ENCODE results near the gene DBR1.
"Not testable (repeated sequence)": the region's sequence is repeated elsewhere in the genome, so short reads cannot be mapped to it uniquely, and the experiment has no call there.

DBR1 gene

GRCh38 chr3:138186803-138187295, 12.1 kb upstream of the DBR1 start:
- peak; percentile 89 for DNase-seq

- DNase-seq = no peak
These were observed 11.5 kb upstream of the DBR1 start for GRCh38 chr3:138186221-138186620.

- DNase-seq = no peak
These were observed 10.3 kb upstream of the DBR1 start for GRCh38 chr3:138184994-138185393.

- DNase-seq = no peak
These were observed 5.8 kb upstream of the DBR1 start for GRCh38 chr3:138180375-138181029.

GRCh38 chr3:138173769-138174420, 826 bp downstream of the DBR1 start:
- no peak for DNase-seq

- no peak for DNase-seq
These were observed 2.1 kb downstream of the DBR1 start for GRCh38 chr3:138172625-138173024.

GRCh38 chr3:138165061-138165460, 9.7 kb downstream of the DBR1 start:
- DNase-seq = no peak

GRCh38 chr3:138157743-138158142, 17.0 kb downstream of the DBR1 start:
- DNase-seq = no peak

- no peak for DNase-seq
These were observed 20.2 kb downstream of the DBR1 start for GRCh38 chr3:138154534-138154933.

- no peak for DNase-seq
These were observed 26.2 kb downstream of the DBR1 start for GRCh38 chr3:138148503-138148902.

GRCh38 chr3:138142181-138142580, 32.5 kb downstream of the DBR1 start:
- not testable (repeated sequence) for DNase-seq

- no peak for DNase-seq
These were observed 33.8 kb downstream of the DBR1 start for GRCh38 chr3:138140940-138141339.

- no peak for DNase-seq
These were observed 35.0 kb downstream of the DBR1 start for GRCh38 chr3:138139691-138140090.

GRCh38 chr3:138137861-138138260, 36.9 kb downstream of the DBR1 start:
- no peak for DNase-seq

- no peak for DNase-seq
These were observed 38.5 kb downstream of the DBR1 start for GRCh38 chr3:138136201-138136600.

GRCh38 chr3:138135833-138136194, 38.9 kb downstream of the DBR1 start:
- no peak for DNase-seq

- no peak for DNase-seq
These were observed 39.4 kb downstream of the DBR1 start for GRCh38 chr3:138135146-138135832.

- DNase-seq = no peak
These were observed 42.5 kb downstream of the DBR1 start, which contains the start of gene A4GNT for GRCh38 chr3:138132239-138132638. TSS of gene A4GNT (minus strand) at chr3:138132390. CDS start at chr3:138131256, 1,134 bp downstream.

- no peak for DNase-seq
These were observed 46.9 kb downstream of the DBR1 start for GRCh38 chr3:138127636-138128365.

- DNase-seq = no peak
These were observed 49.0 kb downstream of the DBR1 start for GRCh38 chr3:138125548-138126221.

- DNase-seq = no peak
These were observed 49.9 kb downstream of the DBR1 start for GRCh38 chr3:138124706-138125355.

GRCh38 chr3:138124188-138124587, 50.5 kb downstream of the DBR1 start:
- DNase-seq = no peak

Data from stimulated activated CD4-positive, alpha-beta T cell treated with anti-CD3 and anti-CD28 coated beads, Interleukin-4, amount 100 ng/mL, for 1 hour (primary cell).